ENCODE data around the gene USP49. TPM values are rescaled to one million over a fixed set of nuclear protein-coding genes. Genes with fewer than 3 reads are reported as not detected.
"Not testable (repeated sequence)": the region's sequence is repeated elsewhere in the genome, so short reads cannot be mapped to it uniquely, and the experiment has no call there.

Gene USP49
- total RNA-seq, 3 donors from 2014 or later, result 3.4 to 4.9 (median 4.7) TPM

DNA sequence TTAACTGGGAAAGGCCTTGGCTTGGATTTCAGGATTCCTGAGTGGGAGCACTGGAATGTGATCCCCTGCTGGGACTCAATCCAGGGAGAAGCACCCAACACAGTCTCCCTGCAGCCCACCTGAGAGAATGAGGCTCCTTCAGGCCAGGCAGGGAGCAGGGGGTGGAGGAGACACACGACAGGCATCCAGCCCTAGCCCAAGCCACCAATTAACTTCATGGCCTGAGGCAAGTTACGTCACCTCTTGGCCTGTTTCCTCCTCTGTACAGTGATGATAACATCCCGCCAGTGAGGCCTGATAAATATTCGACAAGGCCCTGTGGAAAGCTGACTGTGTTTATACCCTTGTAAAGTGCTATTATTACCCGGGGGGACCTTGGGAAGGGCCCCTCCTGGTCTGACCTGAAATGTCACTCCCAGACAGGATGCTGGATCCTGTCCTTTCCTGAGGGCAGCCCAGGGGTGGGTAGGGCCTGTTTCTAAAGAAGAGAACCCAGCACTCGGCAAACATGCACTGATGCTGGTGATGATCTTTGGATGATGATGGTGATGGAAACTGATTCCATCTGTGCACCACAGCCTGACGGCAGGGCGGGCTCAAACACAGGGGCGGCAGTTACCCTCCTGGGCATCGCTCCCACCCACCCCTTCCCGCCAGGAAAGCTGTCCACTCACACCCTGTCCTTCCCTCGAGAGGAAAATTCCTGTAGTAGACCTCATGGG lies 127.9 kb downstream of the USP49 start:
- Histone ChIP-seq H3K27ac (peak overlapping the region; percentile 33 to 80), H3K4me1 (peaks cover 0 to 3% of the 10 kb centered on the region in 2 donors), H3K27me3 (no peaks in the 10 kb centered on the region), H3K36me3 (peaks cover 5% of the 10 kb centered on the region), H3K9me3 (no peaks in the 10 kb centered on the region), H3K4me3 (no peak overlapping the region)
- peak; percentile 66 to 78 for DNase-seq (ENCODE audit: low spot score in 2 of 2)
- intact Hi-C loops (cut with DNase I; ENCODE audit: low total_unique reads), result no loop called here
- TF ChIP-seq POLR2AphosphoS5 (IDR thresholded peaks at IDR 0.05), result no peak
- TF ChIP-seq CTCF (IDR thresholded peaks at IDR 0.05), result no peak
- no peak for TF ChIP-seq POLR2A (IDR thresholded peaks at IDR 0.05)

DNA sequence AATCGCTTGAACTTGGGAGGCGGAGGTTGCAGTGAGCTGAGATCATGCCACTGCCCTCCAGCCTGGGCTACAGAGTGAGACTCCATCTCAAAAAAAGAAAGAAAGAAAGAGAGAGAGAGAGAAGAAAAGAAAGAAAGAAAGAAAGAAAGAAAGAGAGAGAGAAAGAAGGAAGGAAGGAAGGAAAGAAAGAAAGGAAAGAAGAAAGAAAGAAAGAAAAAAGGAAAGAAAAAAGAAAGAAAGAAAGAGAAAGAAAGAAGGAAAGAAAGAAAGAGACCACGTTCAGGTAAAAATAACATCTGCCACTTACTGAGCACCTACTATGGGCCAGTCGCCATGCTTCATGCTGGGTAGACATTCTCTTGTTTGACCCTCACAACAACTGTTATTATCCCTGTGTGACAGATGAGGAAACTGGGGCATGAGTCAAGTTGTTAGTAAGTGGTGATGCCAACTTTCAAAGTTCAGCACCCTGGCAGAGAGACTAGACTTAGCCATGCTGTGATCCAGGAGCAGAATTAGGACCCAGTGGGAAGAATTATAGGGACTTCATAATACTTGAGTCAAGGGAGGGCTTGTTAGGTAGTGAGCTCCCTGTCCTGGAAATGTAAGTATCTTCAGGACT lies 129.0 kb downstream of the USP49 start:
- H3K27me3 ChIP-seq; H3K9me3 ChIP-seq; DNase-seq (ENCODE audit: low spot score in 2 of 2); intact Hi-C loops (cut with DNase I; ENCODE audit: low total_unique reads); H3K4me1 ChIP-seq; H3K4me3 ChIP-seq; H3K27ac ChIP-seq; H3K36me3 ChIP-seq: not testable (repeated sequence)

- TF ChIP-seq POLR2A (IDR thresholded peaks at IDR 0.05), result no peak
- no peak for TF ChIP-seq POLR2AphosphoS5 (IDR thresholded peaks at IDR 0.05)
- no peak for TF ChIP-seq CTCF (IDR thresholded peaks at IDR 0.05)
- DNase-seq (ENCODE audit: low spot score in 2 of 2), result no peak
- no peaks in the 10 kb centered on the region for H3K36me3 ChIP-seq
- no peak overlapping the region for H3K27ac ChIP-seq
- no peaks in the 10 kb centered on the region for H3K9me3 ChIP-seq
- no peak overlapping the region for H3K4me3 ChIP-seq
- peaks cover 0 to 3% of the 10 kb centered on the region in 2 donors for H3K4me1 ChIP-seq
- intact Hi-C loops (cut with DNase I; ENCODE audit: low total_unique reads), result no loop called here
- H3K27me3 ChIP-seq, result no peaks in the 10 kb centered on the region
Observed at GRCh38 chr6:41763470-41763869, 131.7 kb downstream of the USP49 start.

GRCh38 chr6:41759905-41760579 lies 135.1 kb downstream of the USP49 start:
- TF ChIP-seq POLR2A (IDR thresholded peaks at IDR 0.05), result no peak
- no peak for TF ChIP-seq CTCF (IDR thresholded peaks at IDR 0.05)
- TF ChIP-seq POLR2AphosphoS5 (IDR thresholded peaks at IDR 0.05), result no peak
- Histone ChIP-seq H3K27me3 (no peaks in the 10 kb centered on the region), H3K4me3 (no peak overlapping the region), H3K36me3 (no peaks in the 10 kb centered on the region), H3K4me1 (no peaks in the 10 kb centered on the region), H3K27ac (no peak overlapping the region), H3K9me3 (no peaks in the 10 kb centered on the region)
- intact Hi-C loops (cut with DNase I; ENCODE audit: low total_unique reads), result no loop called here
- no peak for DNase-seq (ENCODE audit: low spot score in 2 of 2)

DNA sequence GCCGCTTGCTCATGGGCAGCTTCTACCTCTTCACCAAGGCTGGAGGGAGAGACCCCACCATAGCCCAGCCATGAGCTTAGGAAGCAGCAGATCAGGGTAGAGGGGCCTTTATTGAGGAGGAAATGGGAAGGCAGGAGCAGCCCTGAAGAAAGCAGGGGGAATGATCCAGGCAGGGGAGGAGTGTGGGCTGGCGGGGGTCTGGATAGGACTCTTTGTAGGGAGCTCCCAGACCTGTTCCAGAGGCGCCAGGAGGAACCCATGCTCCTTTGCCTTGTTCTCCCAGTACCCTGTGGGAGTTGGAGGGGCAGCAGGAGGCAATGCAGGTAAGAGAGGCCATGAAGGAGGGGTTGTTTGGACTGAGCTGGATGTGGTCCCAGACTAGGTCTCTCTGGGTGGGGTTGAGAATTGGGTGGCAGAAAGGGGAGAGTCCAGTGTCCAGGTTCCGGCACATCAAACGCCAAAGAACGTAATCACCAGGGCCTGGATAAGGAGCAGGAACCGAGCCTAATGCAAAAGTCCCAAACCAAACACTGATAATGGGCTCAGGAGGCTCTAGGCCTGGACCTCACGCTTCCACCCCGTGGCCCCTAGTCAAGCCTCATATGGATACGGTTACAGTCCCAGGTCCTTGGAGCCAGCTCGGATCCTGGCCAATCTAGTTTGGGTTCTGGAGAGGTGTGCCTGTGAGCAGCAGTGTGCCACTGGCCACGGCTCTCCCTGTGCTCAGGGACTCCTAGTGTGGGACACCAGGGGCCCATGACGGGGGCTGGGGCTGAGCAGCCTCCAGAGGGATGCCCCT lies 135.9 kb downstream of the USP49 start:
- Histone ChIP-seq H3K36me3 (no peaks in the 10 kb centered on the region), H3K4me1 (no peaks in the 10 kb centered on the region), H3K4me3 (no peak overlapping the region), H3K27ac (no peak overlapping the region), H3K9me3 (no peaks in the 10 kb centered on the region), H3K27me3 (no peaks in the 10 kb centered on the region)
- intact Hi-C loops (cut with DNase I; ENCODE audit: low total_unique reads), result no loop called here
- DNase-seq (ENCODE audit: low spot score in 2 of 2), result no peak
- no peak for TF ChIP-seq CTCF (IDR thresholded peaks at IDR 0.05)
- no peak for TF ChIP-seq POLR2AphosphoS5 (IDR thresholded peaks at IDR 0.05)
